ENCODE measurements around the gene UTP20.
"Not testable (repeated sequence)": the region's sequence is repeated elsewhere in the genome, so short reads cannot be mapped to it uniquely, and the experiment has no call there.

The UTP20 gene

GRCh38 chr12:101407436-101408345 lies 127.8 kb downstream of the UTP20 start, which contains the start of gene ARL1:
ARL1 (minus strand) TSS chr12:101407772; CDS start chr12:101407645, 127 bp downstream.
- no peak for TF ChIP-seq CTCF (conservative IDR thresholded peaks at IDR 0.05; ENCODE audit: low read depth)
- DNase-seq (ENCODE audit: low spot score): peak; percentile 81
- CTCF ChIA-PET: no interaction called here
- POLR2A ChIA-PET (ENCODE audit: low non-redundant PET): interaction anchor here (0.6 to 0.9 kb wide), 2 partner anchors 14 to 386 kb away, joined by 4 to 5 read pairs; no protein-coding TSS in a partner anchor
- peak within 1 kb of the TSS; percentile 93 for H3K27ac ChIP-seq

GRCh38 chr12:101410169-101410568 lies 130.3 kb downstream of the UTP20 start:
- CTCF ChIA-PET: not testable (repeated sequence)

GRCh38 chr12:101414533-101415119 lies 134.7 kb downstream of the UTP20 start:
- H3K27ac ChIP-seq: no peak overlapping the region
- ChIA-PET CTCF (interaction anchor here (0.6 to 1.0 kb wide), 14 partner anchors 16 to 1097 kb away, joined by 3 to 7 read pairs (median 3); no protein-coding TSS in a partner anchor), POLR2A (ENCODE audit: low non-redundant PET) (no interaction called here)
- peak; percentile 70 for TF ChIP-seq CTCF (conservative IDR thresholded peaks at IDR 0.05; ENCODE audit: low read depth)
- DNase-seq (ENCODE audit: low spot score): peak; percentile 51

More at GRCh38 chr12:101410169-101410568, 130.3 kb downstream of the UTP20 start:
- H3K27ac ChIP-seq; POLR2A ChIA-PET (ENCODE audit: low non-redundant PET); DNase-seq (ENCODE audit: low spot score): not testable (repeated sequence)

GRCh38 chr12:101415228-101415627 lies 135.3 kb downstream of the UTP20 start:
- POLR2A ChIA-PET (ENCODE audit: low non-redundant PET): no interaction called here
- TF ChIP-seq CTCF (conservative IDR thresholded peaks at IDR 0.05; ENCODE audit: low read depth): no peak
- DNase-seq (ENCODE audit: low spot score): no peak
- no peak overlapping the region for H3K27ac ChIP-seq
- CTCF ChIA-PET: interaction anchor here (0.6 to 1.0 kb wide), 13 partner anchors 16 to 453 kb away, joined by 3 to 7 read pairs (median 3); no protein-coding TSS in a partner anchor

GRCh38 chr12:101422066-101422465 lies 142.2 kb downstream of the UTP20 start:
- H3K27ac ChIP-seq; DNase-seq (ENCODE audit: low spot score); CTCF ChIA-PET; POLR2A ChIA-PET (ENCODE audit: low non-redundant PET): not testable (repeated sequence)

- no peak for DNase-seq (ENCODE audit: low spot score)
- no peak for TF ChIP-seq CTCF (conservative IDR thresholded peaks at IDR 0.05; ENCODE audit: low read depth)
- no peak overlapping the region for H3K27ac ChIP-seq
- POLR2A ChIA-PET (ENCODE audit: low non-redundant PET): no interaction called here
- CTCF ChIA-PET: interaction anchor here (1.0 kb wide), 1 partner anchor 195 kb away, joined by 3 read pairs; no protein-coding TSS in a partner anchor
Measured at GRCh38 chr12:101424620-101425019, 144.7 kb downstream of the UTP20 start.

GRCh38 chr12:101430456-101430855 lies 150.6 kb downstream of the UTP20 start:
- no peak for TF ChIP-seq CTCF (conservative IDR thresholded peaks at IDR 0.05; ENCODE audit: low read depth)
- CTCF ChIA-PET: interaction anchor here (0.5 to 0.8 kb wide), 2 partner anchors 16 to 345 kb away, joined by 3 read pairs; no protein-coding TSS in a partner anchor

More at GRCh38 chr12:101430456-101430855, 150.6 kb downstream of the UTP20 start:
- no peak for DNase-seq (ENCODE audit: low spot score)
- no peak overlapping the region for H3K27ac ChIP-seq
- POLR2A ChIA-PET (ENCODE audit: low non-redundant PET): no interaction called here
